Fibroblast of pulmonary artery (primary cell): ENCODE data around the gene ZBED1.
A peak's percentile ranks its signal among the peaks of the same experiment; 100 is the strongest.

ENCODE experiments used
- DNase-seq: peaks from one replicate; pipeline ENCODE4 v3.0.0-alpha.2; 2010; ENCODE audit warnings: low read depth
- H3K4me3 ChIP-seq: replicated peaks from 2 replicates; pipeline ENCODE4 v1.5.1; 2011; ENCODE audit warnings: low read depth, mild to moderate bottlenecking, control low read depth, low read length, moderate library complexity
- TF ChIP-seq, protein P1 (sequence below): IDR thresholded peaks from 2 replicates; pipeline ENCODE4 v1.5.1; 2011; ENCODE audit warnings: mild to moderate bottlenecking, control low read depth, low read length, inconsistent platforms; ENCODE audit errors: missing control alignments

The ZBED1 gene

DNA sequence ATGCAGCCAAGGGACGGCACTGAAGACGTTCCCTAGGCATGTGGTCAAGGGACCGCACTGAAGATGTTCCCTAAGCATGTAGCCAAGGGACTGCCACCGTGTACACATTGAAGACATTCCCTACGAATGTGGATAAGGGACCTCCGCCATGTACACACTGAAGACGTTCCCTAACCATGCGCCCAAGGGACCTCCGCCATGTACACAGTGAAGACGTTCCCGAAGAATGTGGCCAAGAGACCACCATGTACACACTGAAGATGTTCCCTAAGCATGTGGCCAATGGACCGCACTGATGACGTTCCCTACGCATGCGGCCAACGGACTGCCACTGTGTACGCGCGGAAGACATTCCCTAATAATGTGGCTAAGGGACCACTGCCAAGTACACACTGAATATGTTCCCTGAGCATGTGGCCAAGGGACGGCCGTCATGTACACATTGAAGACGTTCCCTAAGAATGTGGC lies 48.4 kb downstream of the ZBED1 start:
- no peak for DNase-seq
- TF ChIP-seq, protein P1, sequence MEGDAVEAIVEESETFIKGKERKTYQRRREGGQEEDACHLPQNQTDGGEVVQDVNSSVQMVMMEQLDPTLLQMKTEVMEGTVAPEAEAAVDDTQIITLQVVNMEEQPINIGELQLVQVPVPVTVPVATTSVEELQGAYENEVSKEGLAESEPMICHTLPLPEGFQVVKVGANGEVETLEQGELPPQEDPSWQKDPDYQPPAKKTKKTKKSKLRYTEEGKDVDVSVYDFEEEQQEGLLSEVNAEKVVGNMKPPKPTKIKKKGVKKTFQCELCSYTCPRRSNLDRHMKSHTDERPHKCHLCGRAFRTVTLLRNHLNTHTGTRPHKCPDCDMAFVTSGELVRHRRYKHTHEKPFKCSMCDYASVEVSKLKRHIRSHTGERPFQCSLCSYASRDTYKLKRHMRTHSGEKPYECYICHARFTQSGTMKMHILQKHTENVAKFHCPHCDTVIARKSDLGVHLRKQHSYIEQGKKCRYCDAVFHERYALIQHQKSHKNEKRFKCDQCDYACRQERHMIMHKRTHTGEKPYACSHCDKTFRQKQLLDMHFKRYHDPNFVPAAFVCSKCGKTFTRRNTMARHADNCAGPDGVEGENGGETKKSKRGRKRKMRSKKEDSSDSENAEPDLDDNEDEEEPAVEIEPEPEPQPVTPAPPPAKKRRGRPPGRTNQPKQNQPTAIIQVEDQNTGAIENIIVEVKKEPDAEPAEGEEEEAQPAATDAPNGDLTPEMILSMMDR: no peak
- no peak overlapping the region for H3K4me3 ChIP-seq

DNA sequence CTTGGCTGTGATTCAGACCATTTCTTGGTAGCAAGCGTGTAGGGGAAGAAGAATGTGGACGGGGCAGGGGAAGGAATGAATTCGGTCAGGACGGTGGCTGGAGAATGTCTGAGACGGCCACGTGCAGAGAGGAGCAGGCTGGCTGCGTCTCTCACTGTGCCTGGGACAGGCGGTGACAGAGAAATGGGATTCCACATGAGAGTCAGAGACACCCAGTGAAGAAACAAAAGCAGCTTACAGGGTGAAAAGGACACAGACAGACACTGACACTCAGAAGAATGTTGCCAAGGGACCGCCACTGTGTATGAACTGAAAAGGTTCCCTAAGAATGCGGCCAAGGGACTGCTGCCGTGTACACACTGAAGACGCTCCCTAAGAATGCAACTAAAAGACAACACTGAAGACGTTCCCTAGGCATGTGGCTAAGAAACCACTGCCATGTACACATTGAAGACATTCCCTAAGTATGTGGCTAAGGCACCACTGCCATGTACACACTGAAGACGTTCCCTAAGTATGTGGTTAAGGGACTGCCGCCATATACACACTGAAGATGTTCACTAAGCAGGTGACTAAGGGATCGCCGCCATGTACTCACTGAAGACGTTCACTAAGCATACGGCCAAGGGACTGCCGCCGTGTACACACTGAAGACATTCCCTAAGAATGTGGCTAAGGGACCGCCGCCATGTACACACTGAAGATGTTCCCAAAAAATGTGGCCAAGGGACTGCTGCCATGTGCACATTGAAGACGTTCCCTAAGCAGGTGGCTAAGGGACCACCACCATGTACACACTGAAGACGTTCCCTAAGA lies 49.1 kb downstream of the ZBED1 start:
- H3K4me3 ChIP-seq: no peak overlapping the region
- TF ChIP-seq, protein P1: no peak
- peak; percentile 49 for DNase-seq

DNA sequence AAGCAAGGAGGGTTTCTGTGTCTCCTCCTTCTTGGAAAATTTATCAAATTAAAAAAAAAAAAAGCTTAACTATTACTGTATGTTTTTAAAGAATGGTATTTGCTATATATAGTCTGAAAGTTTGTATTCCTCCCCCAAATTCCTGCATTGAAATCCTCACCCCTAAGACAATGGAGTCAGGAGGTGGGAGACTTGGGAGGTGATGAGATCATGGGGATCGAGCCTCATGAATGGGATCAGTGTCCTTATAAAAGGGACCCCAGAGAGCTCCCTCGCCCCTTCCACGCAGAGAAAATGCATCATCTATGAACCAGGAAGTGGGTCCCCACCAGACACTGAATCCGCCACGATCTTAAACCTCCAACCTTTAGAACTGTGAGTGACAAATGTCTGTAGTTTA lies 50.1 kb downstream of the ZBED1 start:
- TF ChIP-seq, protein P1: no peak
- DNase-seq: no peak
- no peak overlapping the region for H3K4me3 ChIP-seq

DNA sequence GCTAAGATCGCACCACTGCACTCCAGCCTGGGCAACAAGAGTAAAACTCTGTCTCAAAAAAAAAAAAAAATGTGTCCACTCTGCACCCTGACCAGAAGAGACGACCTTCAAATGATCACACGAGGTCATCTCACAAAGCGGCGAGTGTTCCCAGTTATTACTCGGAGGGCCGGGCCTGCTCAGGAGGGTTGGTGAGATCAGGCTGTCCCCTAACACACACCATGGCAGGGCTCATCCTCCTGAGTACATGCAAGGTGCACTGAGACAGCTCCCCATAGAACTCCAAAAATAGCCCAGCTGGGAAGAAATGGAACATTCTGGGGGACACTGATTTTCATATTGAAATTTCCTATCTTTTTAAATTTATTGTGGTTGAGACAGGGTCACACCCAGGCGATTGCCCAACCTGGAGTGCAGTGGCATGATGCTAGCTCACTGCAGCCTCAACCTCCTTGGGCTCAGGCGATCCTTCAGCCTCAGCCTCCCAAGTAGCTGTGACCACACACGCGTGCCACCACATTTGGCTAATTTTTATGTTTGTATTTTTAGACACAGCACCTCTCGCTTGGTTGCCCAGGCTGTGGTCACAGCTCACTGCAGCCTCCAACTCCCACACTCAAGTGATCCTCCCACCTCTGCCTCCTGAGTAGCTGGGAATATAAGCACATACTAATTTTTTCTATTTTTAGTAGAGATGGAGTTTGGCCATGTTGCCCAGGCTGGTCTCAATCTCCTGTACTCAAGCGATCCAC lies 51.5 kb downstream of the ZBED1 start:
- TF ChIP-seq, protein P1: no peak
- no peak for DNase-seq
- H3K4me3 ChIP-seq: no peak overlapping the region

DNA sequence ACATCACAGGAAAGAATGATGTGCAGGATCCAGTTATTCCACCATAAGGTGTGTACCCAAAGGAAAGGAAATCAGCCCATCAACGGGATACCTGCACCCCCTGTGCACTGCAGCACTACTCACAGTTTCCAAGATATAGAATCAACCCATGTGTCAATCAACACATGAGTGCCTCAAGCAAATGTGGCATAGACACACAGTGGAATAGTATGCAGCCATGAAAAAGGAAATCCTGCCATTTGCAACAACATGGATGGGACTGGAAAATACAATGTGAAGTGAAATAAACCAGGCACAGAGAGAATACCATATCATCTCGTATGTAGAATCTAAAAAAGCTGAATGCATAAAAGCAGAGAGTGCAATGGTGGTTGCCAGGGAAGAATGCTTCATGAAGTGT lies 53.3 kb downstream of the ZBED1 start:
- H3K4me3 ChIP-seq: no peak overlapping the region
- TF ChIP-seq, protein P1: no peak
- DNase-seq: no peak

DNA sequence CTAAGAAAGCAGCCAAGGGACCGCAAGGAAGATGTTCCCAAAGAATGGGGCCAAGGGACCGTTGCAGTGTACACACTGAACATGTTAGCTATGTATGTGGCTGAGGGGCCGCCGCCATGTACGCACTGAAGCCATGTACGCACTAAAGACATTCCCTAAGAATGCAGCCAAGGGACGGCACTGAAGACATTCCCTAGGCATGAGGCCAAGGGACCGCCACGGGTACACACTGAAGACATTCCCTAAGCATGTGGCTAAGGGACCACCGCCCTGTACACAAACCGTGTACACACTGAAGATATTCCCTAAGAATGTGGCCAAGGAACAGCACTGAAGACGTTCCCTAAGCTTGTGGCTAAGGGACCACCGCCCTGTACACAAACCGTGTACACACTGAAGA lies 54.0 kb downstream of the ZBED1 start:
- H3K4me3 ChIP-seq: no peak overlapping the region
- TF ChIP-seq, protein P1: no peak
- DNase-seq: no peak
